HCT116 (cell line): Measurements from ENCODE around the gene SWAP70. TPM values are rescaled to one million over a fixed set of nuclear protein-coding genes. Genes with fewer than 3 reads are reported as not detected.
A peak's percentile ranks its signal among the peaks of the same experiment; 100 is the strongest.

ENCODE experiments used
- ATAC-seq: fragments of 200-7000 bp; cut with Tn5 transposase; 2 replicates; pipeline ENCODE4 v1.9.1; 2020; ENCODE audit warnings: mild to moderate bottlenecking, moderate library complexity
- BruUV-seq: library from RNA; stranded (reverse); fragments of 400-500 nt; replicated peaks from 2 replicates; lab custom pipeline; 2021; lab: Mats Ljungman, UMichigan
- CTCF ChIA-PET: fragments of 300-600 bp; sonication (Branson Sonifier 250); formaldehyde crosslinking; loops from one replicate; lab custom pipeline; 2021; ENCODE audit warnings: antibody characterized with exemption; lab: Charles Lee
- POLR2A ChIA-PET: fragments of 300-600, 350-600 bp; sonication (Branson Sonifier 250); formaldehyde crosslinking; loops from one replicate; lab custom pipeline; 2021; ENCODE audit warnings: antibody characterized with exemption; lab: Charles Lee
- RAD21 ChIA-PET, 2 experiments: fragments of 300-600 bp; sonication (Branson Sonifier 250); formaldehyde crosslinking; loops; one replicate each; lab custom pipeline; 2023; ENCODE audit warnings: low total read pairs in 2 of 2; ENCODE audit not compliant: uncharacterized antibody in 2 of 2, unreplicated experiment in 2 of 2, low non-redundant PET in 1 of 2; lab: Charles Lee
- DNase-seq: peaks from one replicate; pipeline ENCODE4 v3.0.0-alpha.2; 2010; ENCODE audit warnings: low read depth, low spot score
- H2AFZ ChIP-seq: fragments of 200-600 bp; shearing (Covaris generic), sonication (generic); 2 replicates; pipeline ENCODE4 v1.6.1; 2017; ENCODE audit warnings: low read depth, mixed run types, mixed read lengths, antibody characterized with exemption, low read length; ENCODE audit not compliant: poor library complexity, severe bottlenecking
- H3K27ac ChIP-seq: 2 replicates; pipeline ENCODE4 v1.5.1; 2012; ENCODE audit warnings: low read depth, low read length
- H3K27me3 ChIP-seq: fragments of 200-600 bp; sonication (generic); 2 replicates; pipeline ENCODE4 v1.6.1; 2016; ENCODE audit warnings: mixed run types, low read length, mixed read lengths; ENCODE audit not compliant: insufficient read depth
- H3K36me3 ChIP-seq, 2 experiments: fragments of 200-500 bp in 1 of 2; fragments of 200-600 bp in 1 of 2; sonication (Bioruptor generic) in 1 of 2; sonication (generic) in 1 of 2; 2 replicates each; pipeline versions ENCODE4 v1.5.1 to v1.6.1; 2014 to 2016; ENCODE audit warnings: low read length in 2 of 2, inconsistent platforms in 1 of 2, mixed read lengths in 1 of 2, mixed run types in 1 of 2; ENCODE audit not compliant: insufficient read depth in 2 of 2, control insufficient read depth in 1 of 2
- H3K4me1 ChIP-seq, 2 experiments: fragments of 200-600 bp in 1 of 2; sonication (generic) in 1 of 2; 2 replicates each; pipeline versions ENCODE4 v1.5.1 to v1.6.1; 2012 to 2017; ENCODE audit warnings: low read length in 2 of 2, inconsistent platforms in 1 of 2, mild to moderate bottlenecking in 1 of 2, mixed read lengths in 1 of 2, mixed run types in 1 of 2, moderate library complexity in 1 of 2; ENCODE audit not compliant: insufficient read depth in 2 of 2, control insufficient read depth in 1 of 2
- H3K4me2 ChIP-seq: fragments of 200-600 bp; sonication (generic); 2 replicates; pipeline ENCODE4 v1.6.1; 2017; ENCODE audit warnings: mixed run types, low read length, mixed read lengths
- H3K4me3 ChIP-seq, 2 experiments: fragments of 200-600 bp in 1 of 2; sonication (generic) in 1 of 2; replicated peaks in 1 of 2; 2 replicates each; pipeline ENCODE4 v1.5.1; 2011 to 2016; ENCODE audit warnings: low read length in 2 of 2, control low read depth in 1 of 2, low read depth in 1 of 2, mild to moderate bottlenecking in 1 of 2, mixed read lengths in 1 of 2, mixed run types in 1 of 2
- H3K79me2 ChIP-seq: fragments of 200-600 bp; sonication (generic); 2 replicates; pipeline ENCODE4 v1.6.1; 2017; ENCODE audit warnings: mild to moderate bottlenecking, mixed run types, low read length, moderate library complexity, mixed read lengths; ENCODE audit not compliant: insufficient read depth
- H3K9ac ChIP-seq: fragments of 200-600 bp; sonication (generic); 2 replicates; pipeline ENCODE4 v1.6.1; 2016; ENCODE audit warnings: low read length, mixed read lengths
- H3K9me2 ChIP-seq: fragments of 200-600 bp; sonication (generic), shearing (Covaris generic); 2 replicates; pipeline ENCODE4 v1.6.1; 2017; ENCODE audit warnings: mixed run types, mild to moderate bottlenecking, moderate library complexity; ENCODE audit not compliant: insufficient read depth
- H3K9me3 ChIP-seq, 2 experiments: fragments of 200-500 bp in 1 of 2; fragments of 200-600 bp in 1 of 2; sonication (Bioruptor generic) in 1 of 2; sonication (generic) in 1 of 2; 2 replicates each; pipeline ENCODE4 v1.6.1; 2014 to 2017; ENCODE audit warnings: low read length in 2 of 2, mixed read lengths in 2 of 2, inconsistent platforms in 1 of 2, low read depth in 1 of 2, mild to moderate bottlenecking in 1 of 2, mixed run types in 1 of 2, moderate library complexity in 1 of 2; ENCODE audit not compliant: control insufficient read depth in 1 of 2, insufficient read depth in 1 of 2
- H4K20me1 ChIP-seq: fragments of 200-600 bp; sonication (generic), shearing (Covaris generic); 2 replicates; pipeline ENCODE4 v1.6.1; 2017; ENCODE audit warnings: mixed run types, mild to moderate bottlenecking, moderate library complexity; ENCODE audit not compliant: insufficient read depth
- CBX3 ChIP-seq: IDR thresholded peaks from 2 replicates; pipeline ENCODE4 v1.6.1; 2012; ENCODE audit warnings: low read depth
- EGR1 ChIP-seq: IDR thresholded peaks from 2 replicates; pipeline ENCODE4 v1.6.1; 2012; ENCODE audit warnings: low read depth
- EZH2 ChIP-seq: fragments of 200-600 bp; sonication (generic); IDR thresholded peaks from 2 replicates; pipeline ENCODE4 v1.6.1; 2017; ENCODE audit warnings: antibody characterized with exemption, mixed run types
- EZH2phosphoT487 ChIP-seq: fragments of 200-600 bp; IDR thresholded peaks from 2 replicates; pipeline ENCODE4 v1.6.1; 2018; ENCODE audit warnings: antibody characterized with exemption, borderline replicate concordance
- FOSL1 ChIP-seq: IDR thresholded peaks from 2 replicates; pipeline ENCODE4 v1.6.1; 2012; ENCODE audit warnings: low read depth
- JUND ChIP-seq: IDR thresholded peaks from 2 replicates; pipeline ENCODE4 v1.6.1; 2012
- POLR2A ChIP-seq: IDR thresholded peaks from 2 replicates; pipeline ENCODE4 v1.7.0; 2011; ENCODE audit warnings: borderline replicate concordance; ENCODE audit not compliant: insufficient read depth, insufficient read length; ENCODE audit errors: extremely low read depth
- RAD21 ChIP-seq: IDR thresholded peaks from 2 replicates; pipeline ENCODE4 v1.6.1; 2012; ENCODE audit warnings: low read depth, mild to moderate bottlenecking
- SIN3A ChIP-seq: IDR thresholded peaks from 2 replicates; pipeline ENCODE4 v1.6.1; 2012; ENCODE audit warnings: low read depth
- SP1 ChIP-seq: IDR thresholded peaks from 2 replicates; pipeline ENCODE4 v1.6.1; 2012; ENCODE audit warnings: low read depth
- TCF7L2 ChIP-seq: IDR thresholded peaks from 2 replicates; pipeline ENCODE4 v1.7.0; 2011; ENCODE audit warnings: borderline replicate concordance, inconsistent platforms; ENCODE audit not compliant: insufficient read depth, insufficient read length; ENCODE audit errors: extremely low read depth
- YY1 ChIP-seq: IDR thresholded peaks from 2 replicates; pipeline ENCODE4 v1.6.1; 2011; ENCODE audit warnings: low read length, low read depth, moderate library complexity, mild to moderate bottlenecking; ENCODE audit not compliant: insufficient replicate concordance; ENCODE audit errors: extremely low read depth
- ZFX ChIP-seq: fragments of 450-650 bp; IDR thresholded peaks from 2 replicates; pipeline ENCODE4 v1.6.1; 2017
- ZNF274 ChIP-seq: fragments of 200-500 bp; sonication (Bioruptor generic); IDR thresholded peaks from 2 replicates; pipeline ENCODE4 v1.6.1; 2014; ENCODE audit warnings: mild to moderate bottlenecking, low read depth, low read length, inconsistent platforms
- intact Hi-C: fragments of 100-400 bp; cut with micrococcal nuclease; formaldehyde crosslinking; loops from 2 replicates; pipeline ENCODE4 v1.10.0; 2022
- total RNA-seq: library from RNA; stranded (reverse); gene quantifications from one replicate; pipeline ENCODE4 v1.2.1, GENCODE V29; 2021; ENCODE audit not compliant: unreplicated experiment
- TF ChIP-seq, protein P1 (sequence below): IDR thresholded peaks from 2 replicates; pipeline ENCODE4 v1.6.1; 2012; ENCODE audit warnings: low read depth
- TF ChIP-seq, protein P2 (sequence below): IDR thresholded peaks from 2 replicates; pipeline ENCODE4 v1.6.1; 2012
- TF ChIP-seq, protein P3 (sequence below): IDR thresholded peaks from 2 replicates; pipeline ENCODE4 v1.6.1; 2011; ENCODE audit warnings: mild to moderate bottlenecking, low read length, moderate library complexity; ENCODE audit not compliant: insufficient replicate concordance; ENCODE audit errors: extremely low read depth
- TF ChIP-seq, protein P4 (sequence below), 3 experiments: fragments of 200-600 bp in 1 of 3; sonication (generic) in 1 of 3; IDR thresholded peaks in 2 of 3; conservative IDR thresholded peaks in 1 of 3; 2 replicates each; pipeline ENCODE4 v1.5.1; 2012 to 2017; ENCODE audit warnings: low read depth in 2 of 3, low read length in 2 of 3, antibody characterized with exemption in 1 of 3, borderline replicate concordance in 1 of 3, control low read depth in 1 of 3, mild to moderate bottlenecking in 1 of 3, mixed read lengths in 1 of 3, mixed run types in 1 of 3, moderate library complexity in 1 of 3; ENCODE audit not compliant: insufficient read depth in 1 of 3
- TF ChIP-seq, protein P5 (sequence below): IDR thresholded peaks from 2 replicates; pipeline ENCODE4 v1.6.1; 2012

The SWAP70 gene
- total RNA-seq, 1 experiment from 2014 or later = 20.6 TPM

DNA sequence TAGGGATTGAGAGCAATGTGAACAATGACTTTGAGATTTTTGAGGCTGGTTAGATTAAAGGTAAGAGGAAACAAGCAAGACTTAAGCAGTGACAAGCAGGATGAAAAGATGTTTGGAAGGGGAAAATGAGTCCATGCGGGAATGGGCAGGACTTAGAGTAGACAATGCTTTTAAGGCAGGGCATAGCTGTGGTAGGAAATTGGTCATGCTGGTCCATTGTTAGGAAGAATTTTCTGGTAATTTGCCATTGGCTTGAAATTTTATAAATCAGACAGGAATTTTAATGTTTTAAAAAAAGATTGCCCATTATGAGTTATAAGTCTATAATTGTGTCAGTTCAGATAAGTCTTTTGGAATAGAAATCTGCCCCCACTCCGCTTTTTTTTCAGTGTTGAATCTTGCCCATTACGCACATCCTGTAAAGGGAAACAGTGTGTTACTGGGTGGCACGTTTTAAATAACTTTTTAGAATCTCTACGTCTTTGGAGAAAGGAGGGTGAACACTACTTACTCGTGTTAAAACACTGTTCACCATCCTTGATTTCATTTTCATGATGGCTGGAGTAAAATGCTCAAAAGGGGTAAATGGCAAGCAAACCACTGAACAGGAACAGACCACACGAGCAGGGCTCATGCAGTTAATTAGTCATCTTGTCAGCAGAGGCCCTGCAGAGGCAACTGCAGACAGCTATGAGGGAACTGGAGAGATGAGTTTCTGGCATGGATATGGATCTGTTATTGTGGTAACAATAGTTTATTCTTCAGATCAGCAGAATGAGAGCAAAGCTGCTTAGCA lies 25.0 kb downstream of the SWAP70 start:
- Histone ChIP-seq H3K27ac (no peak overlapping the region), H3K4me1 (peaks cover 6 to 31% of the 10 kb centered on the region in 2 experiments; a peak in 3 of 4 replicates), H3K9me2 (no peaks in the 10 kb centered on the region), H3K79me2 (0 out of 2 replicates have a peak, but pooled peaks cover 5% of the 10 kb centered on the region), H3K9me3 (no peaks in the 10 kb centered on the region), H3K4me3 (no peak overlapping the region), H3K36me3 (no peaks in the 10 kb centered on the region), H3K27me3 (no peaks in the 10 kb centered on the region), H3K4me2 (peak overlapping the region; percentile 27), H3K9ac (no peak overlapping the region; the same call in 1 of the 2 replicates), H2AFZ (no peak overlapping the region), H4K20me1 (no peaks in the 10 kb centered on the region)
- ChIA-PET CTCF (no interaction called here), POLR2A (no interaction called here), RAD21 (no interaction called here)
- intact Hi-C loops = no loop called here
- TF ChIP-seq CBX3 = no peak
- no peak for TF ChIP-seq TCF7L2
- TF ChIP-seq ZNF274 = no peak
- TF ChIP-seq EZH2phosphoT487 = no peak
- TF ChIP-seq SP1 = no peak
- no peak for TF ChIP-seq SIN3A
- no peak for TF ChIP-seq ZFX
- TF ChIP-seq JUND = no peak
- TF ChIP-seq, protein P1, sequence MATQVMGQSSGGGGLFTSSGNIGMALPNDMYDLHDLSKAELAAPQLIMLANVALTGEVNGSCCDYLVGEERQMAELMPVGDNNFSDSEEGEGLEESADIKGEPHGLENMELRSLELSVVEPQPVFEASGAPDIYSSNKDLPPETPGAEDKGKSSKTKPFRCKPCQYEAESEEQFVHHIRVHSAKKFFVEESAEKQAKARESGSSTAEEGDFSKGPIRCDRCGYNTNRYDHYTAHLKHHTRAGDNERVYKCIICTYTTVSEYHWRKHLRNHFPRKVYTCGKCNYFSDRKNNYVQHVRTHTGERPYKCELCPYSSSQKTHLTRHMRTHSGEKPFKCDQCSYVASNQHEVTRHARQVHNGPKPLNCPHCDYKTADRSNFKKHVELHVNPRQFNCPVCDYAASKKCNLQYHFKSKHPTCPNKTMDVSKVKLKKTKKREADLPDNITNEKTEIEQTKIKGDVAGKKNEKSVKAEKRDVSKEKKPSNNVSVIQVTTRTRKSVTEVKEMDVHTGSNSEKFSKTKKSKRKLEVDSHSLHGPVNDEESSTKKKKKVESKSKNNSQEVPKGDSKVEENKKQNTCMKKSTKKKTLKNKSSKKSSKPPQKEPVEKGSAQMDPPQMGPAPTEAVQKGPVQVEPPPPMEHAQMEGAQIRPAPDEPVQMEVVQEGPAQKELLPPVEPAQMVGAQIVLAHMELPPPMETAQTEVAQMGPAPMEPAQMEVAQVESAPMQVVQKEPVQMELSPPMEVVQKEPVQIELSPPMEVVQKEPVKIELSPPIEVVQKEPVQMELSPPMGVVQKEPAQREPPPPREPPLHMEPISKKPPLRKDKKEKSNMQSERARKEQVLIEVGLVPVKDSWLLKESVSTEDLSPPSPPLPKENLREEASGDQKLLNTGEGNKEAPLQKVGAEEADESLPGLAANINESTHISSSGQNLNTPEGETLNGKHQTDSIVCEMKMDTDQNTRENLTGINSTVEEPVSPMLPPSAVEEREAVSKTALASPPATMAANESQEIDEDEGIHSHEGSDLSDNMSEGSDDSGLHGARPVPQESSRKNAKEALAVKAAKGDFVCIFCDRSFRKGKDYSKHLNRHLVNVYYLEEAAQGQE = no peak
- TF ChIP-seq, protein P2, sequence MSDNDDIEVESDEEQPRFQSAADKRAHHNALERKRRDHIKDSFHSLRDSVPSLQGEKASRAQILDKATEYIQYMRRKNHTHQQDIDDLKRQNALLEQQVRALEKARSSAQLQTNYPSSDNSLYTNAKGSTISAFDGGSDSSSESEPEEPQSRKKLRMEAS = no peak
- TF ChIP-seq FOSL1 = no peak
- no peak for TF ChIP-seq POLR2A
- no peak for TF ChIP-seq YY1
- no peak for TF ChIP-seq RAD21
- TF ChIP-seq, protein P3, sequence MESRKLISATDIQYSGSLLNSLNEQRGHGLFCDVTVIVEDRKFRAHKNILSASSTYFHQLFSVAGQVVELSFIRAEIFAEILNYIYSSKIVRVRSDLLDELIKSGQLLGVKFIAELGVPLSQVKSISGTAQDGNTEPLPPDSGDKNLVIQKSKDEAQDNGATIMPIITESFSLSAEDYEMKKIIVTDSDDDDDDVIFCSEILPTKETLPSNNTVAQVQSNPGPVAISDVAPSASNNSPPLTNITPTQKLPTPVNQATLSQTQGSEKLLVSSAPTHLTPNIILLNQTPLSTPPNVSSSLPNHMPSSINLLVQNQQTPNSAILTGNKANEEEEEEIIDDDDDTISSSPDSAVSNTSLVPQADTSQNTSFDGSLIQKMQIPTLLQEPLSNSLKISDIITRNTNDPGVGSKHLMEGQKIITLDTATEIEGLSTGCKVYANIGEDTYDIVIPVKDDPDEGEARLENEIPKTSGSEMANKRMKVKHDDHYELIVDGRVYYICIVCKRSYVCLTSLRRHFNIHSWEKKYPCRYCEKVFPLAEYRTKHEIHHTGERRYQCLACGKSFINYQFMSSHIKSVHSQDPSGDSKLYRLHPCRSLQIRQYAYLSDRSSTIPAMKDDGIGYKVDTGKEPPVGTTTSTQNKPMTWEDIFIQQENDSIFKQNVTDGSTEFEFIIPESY = no peak
- TF ChIP-seq, protein P4, sequence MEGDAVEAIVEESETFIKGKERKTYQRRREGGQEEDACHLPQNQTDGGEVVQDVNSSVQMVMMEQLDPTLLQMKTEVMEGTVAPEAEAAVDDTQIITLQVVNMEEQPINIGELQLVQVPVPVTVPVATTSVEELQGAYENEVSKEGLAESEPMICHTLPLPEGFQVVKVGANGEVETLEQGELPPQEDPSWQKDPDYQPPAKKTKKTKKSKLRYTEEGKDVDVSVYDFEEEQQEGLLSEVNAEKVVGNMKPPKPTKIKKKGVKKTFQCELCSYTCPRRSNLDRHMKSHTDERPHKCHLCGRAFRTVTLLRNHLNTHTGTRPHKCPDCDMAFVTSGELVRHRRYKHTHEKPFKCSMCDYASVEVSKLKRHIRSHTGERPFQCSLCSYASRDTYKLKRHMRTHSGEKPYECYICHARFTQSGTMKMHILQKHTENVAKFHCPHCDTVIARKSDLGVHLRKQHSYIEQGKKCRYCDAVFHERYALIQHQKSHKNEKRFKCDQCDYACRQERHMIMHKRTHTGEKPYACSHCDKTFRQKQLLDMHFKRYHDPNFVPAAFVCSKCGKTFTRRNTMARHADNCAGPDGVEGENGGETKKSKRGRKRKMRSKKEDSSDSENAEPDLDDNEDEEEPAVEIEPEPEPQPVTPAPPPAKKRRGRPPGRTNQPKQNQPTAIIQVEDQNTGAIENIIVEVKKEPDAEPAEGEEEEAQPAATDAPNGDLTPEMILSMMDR (IDR thresholded peaks at IDR 0.05 in 2 of 3, conservative IDR thresholded peaks at IDR 0.05 in 1 of 3; ENCODE audit: borderline replicate concordance in 1 of 3, insufficient read depth in 1 of 3, low read depth in 2 of 3, low read length in 2 of 3) = no peak
- TF ChIP-seq EZH2 = no peak
- no peak for TF ChIP-seq EGR1
- TF ChIP-seq, protein P5, sequence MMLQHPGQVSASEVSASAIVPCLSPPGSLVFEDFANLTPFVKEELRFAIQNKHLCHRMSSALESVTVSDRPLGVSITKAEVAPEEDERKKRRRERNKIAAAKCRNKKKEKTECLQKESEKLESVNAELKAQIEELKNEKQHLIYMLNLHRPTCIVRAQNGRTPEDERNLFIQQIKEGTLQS = no peak
- ATAC-seq (peak; percentile 63), DNase-seq (no peak)
- BruUV-seq = no TSS peak
